22Rv1 (cell line): ENCODE results near the gene CPOX.
A peak's percentile ranks its signal among the peaks of the same experiment; 100 is the strongest.

ENCODE experiments used
- H3K27ac ChIP-seq: fragments of 450-650 bp; 2 replicates; pipeline ENCODE4 v1.5.1; 2017
- CTCF ChIP-seq: fragments of 450-650 bp; IDR thresholded peaks from 2 replicates; pipeline ENCODE4 v1.5.1; 2017; ENCODE audit warnings: mild to moderate bottlenecking
- ZFX ChIP-seq: fragments of 450-650 bp; IDR thresholded peaks from 2 replicates; pipeline ENCODE4 v1.6.1; 2017; ENCODE audit warnings: antibody characterized with exemption, borderline replicate concordance

The CPOX gene

GRCh38 chr3:98617841-98618240, 24.4 kb upstream of the CPOX start:
- TF ChIP-seq CTCF, result no peak
- no peak for TF ChIP-seq ZFX
- no peak overlapping the region for H3K27ac ChIP-seq

GRCh38 chr3:98613616-98614015, 20.2 kb upstream of the CPOX start:
- TF ChIP-seq CTCF (no peak), ZFX (no peak)
- no peak overlapping the region for H3K27ac ChIP-seq

GRCh38 chr3:98612996-98613517, 19.6 kb upstream of the CPOX start:
- TF ChIP-seq ZFX, result no peak
- no peak for TF ChIP-seq CTCF
- H3K27ac ChIP-seq, result no peak overlapping the region

- H3K27ac ChIP-seq, result no peak overlapping the region
- TF ChIP-seq CTCF (peak; percentile 43), ZFX (no peak)
Measured at GRCh38 chr3:98612587-98612986, 19.2 kb upstream of the CPOX start.

- TF ChIP-seq CTCF, result no peak
- TF ChIP-seq ZFX, result no peak
- no peak overlapping the region for H3K27ac ChIP-seq
Measured at GRCh38 chr3:98608029-98608428, 14.6 kb upstream of the CPOX start.

GRCh38 chr3:98603580-98603979, 10.2 kb upstream of the CPOX start:
- TF ChIP-seq CTCF, result no peak
- no peak overlapping the region for H3K27ac ChIP-seq

GRCh38 chr3:98602078-98602678, 8.8 kb upstream of the CPOX start:
- no peak overlapping the region for H3K27ac ChIP-seq
- TF ChIP-seq ZFX (no peak), CTCF (peak; percentile 86)
